GM12892 (cell line): ENCODE results near the gene RAB7B.

Experiments used
- DNase-seq: peaks from one replicate; pipeline ENCODE4 v3.0.0; 2011; ENCODE audit not compliant: insufficient read length
- FAIRE-seq: peaks from 2 replicates; lab custom pipeline; 2011; peaks lifted over from hg19 to GRCh38; lab: Jason Lieb, UNC
- POLR2A ChIP-seq: IDR thresholded peaks from 2 replicates; pipeline ENCODE4 v1.6.1; 2011; ENCODE audit warnings: low read depth, low read length, control low read depth
- POLR2AphosphoS5 ChIP-seq: IDR thresholded peaks from 2 replicates; pipeline ENCODE4 v1.6.1; 2011; ENCODE audit warnings: low read depth, low read length, control low read depth
- TAF1 ChIP-seq: IDR thresholded peaks from 2 replicates; pipeline ENCODE4 v1.6.1; 2011; ENCODE audit warnings: low read depth, mild to moderate bottlenecking, control low read depth, low read length, borderline replicate concordance

Gene RAB7B

GRCh38 chr1:205948886-205949285, 54.3 kb downstream of the RAB7B start:
- TF ChIP-seq POLR2AphosphoS5 (no peak), POLR2A (no peak), TAF1 (no peak)
- DNase-seq (no peak), FAIRE-seq (no peak)

DNA sequence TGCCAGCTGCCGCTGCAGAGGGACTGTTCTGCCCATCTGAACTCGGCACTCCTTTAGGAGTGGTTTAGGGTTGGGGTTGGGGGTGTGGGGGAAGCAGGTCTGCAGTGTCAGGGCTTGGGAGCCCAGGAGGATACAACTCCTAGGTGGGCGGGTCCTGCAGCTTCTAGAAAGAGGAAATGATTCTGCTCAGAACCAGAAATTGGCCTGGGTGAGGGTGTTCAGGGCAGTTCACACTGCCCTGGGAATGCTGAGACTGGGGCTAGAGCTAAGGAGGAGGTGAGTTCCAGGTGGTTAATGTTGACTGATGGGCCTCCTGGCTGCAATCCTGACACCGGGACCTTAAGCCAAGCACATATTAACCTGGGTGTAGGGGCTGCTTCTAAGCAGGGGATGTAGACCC, 55.2 kb downstream of the RAB7B start:
- FAIRE-seq (no peak), DNase-seq (no peak)
- no peak for TF ChIP-seq POLR2AphosphoS5
- TF ChIP-seq POLR2A: no peak
- no peak for TF ChIP-seq TAF1

GRCh38 chr1:205947024-205947423, 56.2 kb downstream of the RAB7B start:
- DNase-seq (no peak), FAIRE-seq (no peak)
- TF ChIP-seq POLR2AphosphoS5 (no peak), POLR2A (no peak), TAF1 (no peak)

DNA sequence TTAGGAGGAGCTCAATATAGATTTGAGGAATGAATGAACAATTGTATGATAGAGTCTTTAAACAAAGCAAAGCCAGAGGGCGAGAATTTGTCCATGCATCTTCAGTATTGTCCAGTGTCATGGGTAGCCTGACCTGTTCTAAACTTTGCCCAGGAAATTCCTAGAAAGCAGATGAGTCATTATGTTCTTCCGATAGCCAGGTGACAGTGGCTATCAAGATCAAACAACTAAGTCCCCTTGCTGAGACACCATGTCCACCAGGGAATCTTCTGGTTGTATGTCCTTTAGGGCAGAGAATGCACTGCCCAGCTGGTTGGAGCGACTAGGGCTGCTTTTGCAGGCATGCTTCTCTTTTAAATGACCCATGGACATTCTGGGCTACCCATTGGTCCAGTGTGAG, 58.1 kb downstream of the RAB7B start:
- DNase-seq (no peak), FAIRE-seq (no peak)
- TF ChIP-seq POLR2AphosphoS5 (no peak), TAF1 (no peak), POLR2A (no peak)

DNA sequence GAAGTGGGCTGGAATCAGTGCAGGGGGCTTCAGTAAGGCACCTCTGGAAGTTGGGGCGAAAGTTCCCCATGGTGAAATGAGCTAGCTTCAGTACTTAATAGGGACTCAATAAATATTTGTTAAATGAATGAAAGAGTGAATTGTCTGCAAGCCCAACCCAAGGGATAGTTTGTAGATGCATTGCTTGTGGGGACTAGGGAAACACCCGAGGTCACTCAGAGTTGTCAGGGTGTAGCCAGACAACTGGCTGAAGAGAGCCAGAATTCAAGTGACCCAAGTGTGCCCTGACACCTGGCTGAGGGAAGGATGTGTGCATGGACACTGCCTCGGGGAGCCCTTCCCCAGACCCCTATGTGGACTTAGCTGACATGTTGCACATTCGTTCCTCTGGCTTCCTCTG, 58.7 kb downstream of the RAB7B start:
- no peak for TF ChIP-seq POLR2A
- TF ChIP-seq POLR2AphosphoS5: no peak
- TF ChIP-seq TAF1: no peak
- FAIRE-seq: no peak
- DNase-seq: no peak

DNA sequence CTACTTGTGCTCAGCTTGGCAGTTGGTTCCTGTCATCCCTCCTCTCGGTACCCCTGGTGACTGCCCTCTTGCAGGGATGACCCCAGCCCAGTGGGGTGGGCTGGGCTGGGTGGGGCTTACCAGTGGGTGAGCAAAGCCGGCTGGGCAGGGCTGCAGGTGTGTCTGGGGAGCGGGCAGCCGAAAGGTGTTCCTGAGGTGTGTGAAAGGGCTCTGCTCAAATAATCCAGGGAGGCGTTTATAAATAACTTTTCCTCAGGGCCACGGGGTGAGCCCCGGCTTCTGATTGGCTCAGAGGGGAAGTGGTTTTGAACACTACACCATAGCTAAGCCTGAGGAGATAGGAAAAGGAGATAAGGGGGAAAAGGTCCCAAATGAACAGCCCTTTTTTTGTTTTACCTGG, 60.0 kb downstream of the RAB7B start, which contains the start of gene SLC26A9:
Gene SLC26A9, minus strand, starts transcription at position 212 of the 400 bp plus-strand sequence. CDS start 7,636 bp downstream, outside the sequence.
- FAIRE-seq: no peak
- no peak for DNase-seq
- no peak for TF ChIP-seq POLR2AphosphoS5
- no peak for TF ChIP-seq TAF1
- TF ChIP-seq POLR2A: no peak

GRCh38 chr1:205942631-205943159, 60.5 kb downstream of the RAB7B start:
- FAIRE-seq: no peak
- TF ChIP-seq POLR2A: no peak
- no peak for TF ChIP-seq TAF1
- no peak for TF ChIP-seq POLR2AphosphoS5
- DNase-seq: no peak

GRCh38 chr1:205940710-205941109, 62.5 kb downstream of the RAB7B start:
- TF ChIP-seq POLR2A: no peak
- no peak for TF ChIP-seq POLR2AphosphoS5
- no peak for TF ChIP-seq TAF1
- no peak for DNase-seq
- no peak for FAIRE-seq

DNA sequence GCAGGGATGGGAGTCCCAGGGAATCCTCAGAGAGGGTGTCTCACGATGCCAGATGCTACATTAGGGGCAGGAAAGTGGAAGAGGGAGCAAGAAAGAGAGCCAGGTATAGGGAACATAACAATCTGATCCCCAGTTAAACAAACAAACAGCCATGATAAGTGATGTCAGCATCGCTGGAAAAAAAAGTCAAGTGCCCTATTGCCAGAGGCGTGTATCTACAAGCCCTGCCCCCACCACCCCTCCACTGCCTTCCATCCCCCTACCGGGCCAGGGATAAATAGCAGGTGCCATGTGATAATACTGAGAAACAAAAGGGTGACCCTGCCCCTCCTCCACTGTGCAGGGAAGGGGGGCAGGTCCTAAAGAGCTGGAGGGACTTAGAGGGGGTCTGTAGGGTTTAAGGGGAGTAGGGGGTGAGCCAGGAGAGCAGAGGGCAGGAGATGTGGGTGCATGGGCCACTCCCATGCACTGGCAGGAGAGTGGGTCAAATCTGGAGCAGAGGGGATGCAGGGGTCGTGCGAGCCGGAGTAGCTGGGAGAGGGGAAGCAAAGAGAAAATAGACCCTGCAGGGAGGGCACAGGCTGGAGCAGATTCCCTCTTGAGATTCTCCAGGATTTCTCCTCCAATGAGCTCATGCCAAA, 63.4 kb downstream of the RAB7B start:
- DNase-seq (no peak), FAIRE-seq (no peak)
- TF ChIP-seq TAF1: no peak
- TF ChIP-seq POLR2AphosphoS5: no peak
- TF ChIP-seq POLR2A: no peak

DNA sequence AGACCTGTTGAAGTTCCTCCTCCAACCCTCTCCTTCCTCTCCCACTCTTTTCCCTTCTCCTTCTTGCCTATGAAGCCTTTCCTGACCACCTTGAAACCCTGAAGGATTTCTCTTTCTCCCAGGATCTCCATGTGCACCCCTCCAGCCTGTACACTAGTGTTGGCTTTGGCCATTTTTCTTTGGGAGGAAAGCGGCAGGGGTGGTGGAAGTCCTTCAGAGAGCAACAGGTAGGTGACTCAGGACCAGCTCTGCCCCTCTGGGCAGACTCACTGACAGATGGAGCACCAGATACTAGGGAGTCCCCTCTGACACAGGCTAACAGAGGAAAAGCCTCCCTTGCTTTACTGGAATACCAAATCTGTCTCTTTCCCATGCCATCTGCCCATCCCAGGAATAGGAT, 64.5 kb downstream of the RAB7B start:
- TF ChIP-seq TAF1 (no peak), POLR2AphosphoS5 (no peak), POLR2A (no peak)
- FAIRE-seq (no peak), DNase-seq (no peak)

DNA sequence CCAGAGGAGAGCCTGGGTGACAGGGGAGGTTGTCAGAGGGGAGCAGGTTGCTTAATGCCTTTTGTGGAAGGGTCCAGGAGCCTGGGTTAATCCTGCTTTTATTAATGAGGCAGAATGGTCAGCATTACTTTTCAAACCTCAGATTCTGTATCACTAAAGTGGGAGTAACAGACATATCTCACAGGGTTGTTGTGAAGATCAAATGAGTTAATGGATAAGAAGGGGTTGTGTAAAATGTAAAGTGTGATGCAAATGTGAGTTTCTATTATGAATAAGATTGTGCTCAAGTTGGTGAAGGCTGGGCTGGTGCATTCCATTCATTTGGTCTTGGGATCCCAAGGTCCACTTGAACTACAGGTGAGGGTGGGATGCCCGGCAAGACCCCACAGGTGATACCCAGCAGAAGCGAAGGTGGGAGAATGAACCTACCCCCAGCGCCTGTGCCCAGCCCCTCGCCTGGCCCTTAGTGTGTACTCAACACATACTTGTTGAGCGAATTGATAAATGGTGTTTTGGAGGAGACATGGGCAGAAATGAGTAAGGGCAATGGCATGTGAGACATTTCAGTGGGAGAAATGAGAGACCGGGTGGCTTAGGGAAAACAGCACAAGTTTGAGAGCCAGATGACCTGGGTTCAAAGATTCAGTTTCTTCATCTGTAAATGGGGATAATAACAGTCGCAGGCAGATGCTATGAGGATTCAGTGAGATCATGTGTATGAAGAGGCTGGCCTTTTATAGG, 66.2 kb downstream of the RAB7B start:
- TF ChIP-seq TAF1 (no peak), POLR2A (no peak), POLR2AphosphoS5 (no peak)
- no peak for DNase-seq
- FAIRE-seq: no peak

DNA sequence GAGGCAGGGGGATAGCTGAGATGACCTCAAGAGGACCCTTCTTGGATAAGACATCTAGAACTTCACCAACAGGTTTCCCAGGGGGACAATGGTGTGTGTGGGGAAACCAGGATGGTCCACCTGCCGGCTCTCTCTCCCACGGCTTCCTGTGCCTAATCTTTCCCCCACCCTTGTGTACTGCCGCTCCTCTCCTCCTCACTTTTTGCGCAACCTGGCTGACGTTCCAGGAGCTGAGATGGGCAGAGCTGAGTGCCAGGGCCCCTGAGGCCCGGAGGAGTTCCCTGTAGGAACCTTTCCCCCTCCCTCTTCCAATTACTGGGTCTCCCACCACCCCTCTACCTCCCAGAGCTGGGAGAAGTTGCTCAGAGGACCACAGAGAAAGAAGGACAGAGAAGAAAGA, 66.9 kb downstream of the RAB7B start:
- TF ChIP-seq TAF1 (no peak), POLR2AphosphoS5 (no peak), POLR2A (no peak)
- DNase-seq (no peak), FAIRE-seq (no peak)
